HG03135 (cell line): Measurements from ENCODE around the gene RUVBL2.

ENCODE experiments used
- ATAC-seq: cut with Tn5 transposase; IDR thresholded peaks from one replicate; pipeline ENCODE4 v1.9.1; 2021; ENCODE audit warnings: mild to moderate bottlenecking, moderate library complexity; ENCODE audit not compliant: unreplicated experiment

The RUVBL2 gene

GRCh38 chr19:48963371-48964204, 30.1 kb upstream of the RUVBL2 start:
- no peak for ATAC-seq

GRCh38 chr19:48964205-48965039, 29.3 kb upstream of the RUVBL2 start:
- ATAC-seq = no peak

- ATAC-seq = peak; percentile 48
Observed at GRCh38 chr19:48965040-48965805, 28.5 kb upstream of the RUVBL2 start, which contains the start of gene FTL. Gene FTL, plus strand, starts transcription at chr19:48965309. Its CDS starts 199 bp downstream, at chr19:48965508.

GRCh38 chr19:48965806-48966540, 27.7 kb upstream of the RUVBL2 start:
- peak; percentile 27 for ATAC-seq

GRCh38 chr19:48966541-48967345, 26.9 kb upstream of the RUVBL2 start:
- no peak for ATAC-seq

- no peak for ATAC-seq
Observed at GRCh38 chr19:48967346-48968178, 26.1 kb upstream of the RUVBL2 start.

GRCh38 chr19:48968179-48968661, 25.5 kb upstream of the RUVBL2 start:
- no peak for ATAC-seq

- ATAC-seq = no peak
Observed at GRCh38 chr19:48968813-48969218, 24.9 kb upstream of the RUVBL2 start.

GRCh38 chr19:48969276-48970138, 24.2 kb upstream of the RUVBL2 start:
- no peak for ATAC-seq

- ATAC-seq = no peak
Observed at GRCh38 chr19:48970139-48970766, 23.4 kb upstream of the RUVBL2 start.

- ATAC-seq = no peak
Observed at GRCh38 chr19:48970923-48971395, 22.7 kb upstream of the RUVBL2 start.

- ATAC-seq = no peak
Observed at GRCh38 chr19:48975947-48976847, 17.5 kb upstream of the RUVBL2 start.

- ATAC-seq = no peak
Observed at GRCh38 chr19:48977061-48977460, 16.6 kb upstream of the RUVBL2 start.

GRCh38 chr19:48982280-48982679, 11.4 kb upstream of the RUVBL2 start:
- no peak for ATAC-seq

- ATAC-seq = no peak
Observed at GRCh38 chr19:48985711-48986110, 8.0 kb upstream of the RUVBL2 start.

GRCh38 chr19:48986211-48986610, 7.5 kb upstream of the RUVBL2 start:
- ATAC-seq = no peak
